Spleen (tissue), 7 donors: ENCODE results near the gene ZNF385C.

Experiments used
- CTCF ChIP-seq, 11 experiments: fragments of 200-600 bp in 7 of 11; fragments of 450-650 bp in 4 of 11; sonication (generic) in 4 of 11; IDR thresholded peaks in 8 of 11; conservative IDR thresholded peaks in 3 of 11; 1 replicate in 7 of 11; 2 replicates in 4 of 11; pipeline versions ENCODE4 v1.4.0 to v1.8.0; 2016 to 2021; ENCODE audit warnings: antibody characterized with exemption in 11 of 11, inconsistent platforms in 4 of 11, mild to moderate bottlenecking in 1 of 11
- POLR2A ChIP-seq, 3 donors: fragments of 450-650 bp; IDR thresholded peaks; one replicate each; pipeline ENCODE4 v1.5.1; 2017; ENCODE audit warnings: antibody characterized with exemption in 3 of 3, mild to moderate bottlenecking in 1 of 3
- donor health status: DM: no; HTN: no; CAD: no; lungs with moderate emphysema.
- donor health status: DM: no; HTN: no; CAD: no.
- donor health status: DM: no; HTN: no; CAD: no.

GRCh38 chr17:42126836-42127235 is 28.6 kb upstream of the ZNF385C start:
- no peak for TF ChIP-seq CTCF (IDR thresholded peaks at IDR 0.05 in 8 of 11, conservative IDR thresholded peaks at IDR 0.05 in 3 of 11)
- TF ChIP-seq POLR2A (IDR thresholded peaks at IDR 0.05): no peak
